ENCODE data around the gene RAB21. TPM values are rescaled to one million over a fixed set of nuclear protein-coding genes. Genes with fewer than 3 reads are reported as not detected.

RAB21 gene, protein sequence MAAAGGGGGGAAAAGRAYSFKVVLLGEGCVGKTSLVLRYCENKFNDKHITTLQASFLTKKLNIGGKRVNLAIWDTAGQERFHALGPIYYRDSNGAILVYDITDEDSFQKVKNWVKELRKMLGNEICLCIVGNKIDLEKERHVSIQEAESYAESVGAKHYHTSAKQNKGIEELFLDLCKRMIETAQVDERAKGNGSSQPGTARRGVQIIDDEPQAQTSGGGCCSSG
- 100 to 1,000 TPM in 1 of 2 donors, 10 to 100 TPM in 1; 90.8 to 103 TPM for total RNA-seq
- long read RNA-seq, donor 1, full-length matches to known transcripts, result 22 of 31 reads
- long read RNA-seq, donor 1, partial matches to known transcripts, result 1 of 31 reads
- long read RNA-seq, donor 1, other reads (novel, unspliced or antisense), result 8 of 31 reads
- long read RNA-seq, donor 2, partial matches to known transcripts, result 0 of 9 reads
- long read RNA-seq, donor 2, other reads (novel, unspliced or antisense), result 9 of 9 reads

DNA sequence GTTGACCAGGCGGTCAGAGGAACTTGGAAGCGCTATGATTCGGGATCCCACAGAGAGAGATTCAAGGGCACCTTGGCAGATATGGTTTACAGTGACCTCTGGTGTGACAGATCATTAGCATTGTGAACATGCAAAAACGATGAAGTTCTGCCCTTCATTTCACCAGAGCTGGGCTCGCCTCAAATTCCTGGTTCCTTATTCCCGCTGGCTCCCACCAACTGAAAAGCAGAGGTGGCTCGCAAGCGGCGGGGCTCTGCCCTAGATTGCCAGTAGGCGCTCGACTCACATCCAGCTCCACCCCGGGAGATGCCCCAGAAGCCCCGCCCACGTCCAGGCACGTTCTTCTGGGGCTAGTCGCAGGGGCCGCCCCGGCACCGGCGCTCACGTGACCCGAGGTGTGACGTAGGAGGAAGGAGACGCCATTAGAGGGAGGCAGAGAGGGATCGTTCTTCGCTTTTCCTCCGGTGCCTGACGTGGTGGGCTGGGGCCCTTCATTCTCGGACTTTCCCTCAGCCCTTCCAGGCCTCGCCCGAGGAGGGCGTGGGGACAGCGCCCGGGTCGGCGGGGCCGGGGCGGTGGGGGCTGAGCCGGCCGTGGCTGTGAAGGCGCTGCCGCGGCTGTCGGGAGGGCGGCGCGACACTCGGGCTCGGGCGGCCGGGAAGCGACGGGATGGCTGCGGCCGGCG, at the start of gene RAB21:
RAB21 (plus strand) TSS at position 403 of the 685 bp plus-strand sequence; CDS start at position 670, 267 bp downstream.
- peak; percentile 100 for DNase-seq (ENCODE audit: low spot score)
- intact Hi-C loops (cut with DNase I), result loop anchor here in 1 of 2 donors (2.0 kb wide), 1 partner anchor 68 kb away; the partner anchor contains the start of gene TMEM19

DNA sequence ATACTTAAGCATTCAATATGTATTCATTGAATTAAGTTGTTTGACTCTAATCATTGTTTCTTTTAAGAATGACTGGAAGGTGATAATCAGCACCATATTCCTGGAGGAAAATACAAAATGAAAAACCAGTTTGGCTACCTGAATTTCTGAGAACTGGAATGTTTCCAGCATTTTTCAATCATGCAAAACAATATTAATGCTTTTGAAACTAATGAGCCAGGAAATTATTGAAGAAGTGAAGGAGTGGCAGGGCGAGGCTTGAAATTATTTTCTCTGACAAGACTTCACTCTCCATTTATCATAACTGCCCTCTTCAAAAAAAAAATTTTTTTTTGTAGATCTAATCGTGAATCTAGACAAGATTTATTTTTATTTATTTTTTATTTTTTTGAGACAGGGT, 49.7 kb upstream of the RAB21 start:
- DNase-seq (ENCODE audit: low spot score), result no peak
- intact Hi-C loops (cut with DNase I), result no loop called here

DNA sequence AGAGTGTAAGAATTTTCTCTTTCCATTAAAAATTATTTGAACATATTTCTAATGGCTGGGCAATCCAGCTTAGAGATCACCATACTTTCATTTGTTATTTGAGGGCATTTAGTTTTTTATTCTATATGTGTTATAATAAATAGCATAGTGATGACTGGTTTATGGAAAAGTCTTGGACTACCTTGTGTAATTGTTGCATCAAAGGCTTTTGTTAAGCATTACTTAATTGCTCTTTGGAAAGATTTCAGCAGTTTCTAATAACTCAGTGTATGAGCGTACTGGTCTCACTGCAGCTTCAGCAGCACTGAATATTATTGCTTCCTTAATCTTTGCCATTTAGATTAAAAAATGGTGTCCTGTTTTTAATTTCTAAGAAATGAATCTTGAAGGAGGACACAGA, 46.0 kb upstream of the RAB21 start:
- DNase-seq (ENCODE audit: low spot score), result no peak
- intact Hi-C loops (cut with DNase I), result no loop called here

DNA sequence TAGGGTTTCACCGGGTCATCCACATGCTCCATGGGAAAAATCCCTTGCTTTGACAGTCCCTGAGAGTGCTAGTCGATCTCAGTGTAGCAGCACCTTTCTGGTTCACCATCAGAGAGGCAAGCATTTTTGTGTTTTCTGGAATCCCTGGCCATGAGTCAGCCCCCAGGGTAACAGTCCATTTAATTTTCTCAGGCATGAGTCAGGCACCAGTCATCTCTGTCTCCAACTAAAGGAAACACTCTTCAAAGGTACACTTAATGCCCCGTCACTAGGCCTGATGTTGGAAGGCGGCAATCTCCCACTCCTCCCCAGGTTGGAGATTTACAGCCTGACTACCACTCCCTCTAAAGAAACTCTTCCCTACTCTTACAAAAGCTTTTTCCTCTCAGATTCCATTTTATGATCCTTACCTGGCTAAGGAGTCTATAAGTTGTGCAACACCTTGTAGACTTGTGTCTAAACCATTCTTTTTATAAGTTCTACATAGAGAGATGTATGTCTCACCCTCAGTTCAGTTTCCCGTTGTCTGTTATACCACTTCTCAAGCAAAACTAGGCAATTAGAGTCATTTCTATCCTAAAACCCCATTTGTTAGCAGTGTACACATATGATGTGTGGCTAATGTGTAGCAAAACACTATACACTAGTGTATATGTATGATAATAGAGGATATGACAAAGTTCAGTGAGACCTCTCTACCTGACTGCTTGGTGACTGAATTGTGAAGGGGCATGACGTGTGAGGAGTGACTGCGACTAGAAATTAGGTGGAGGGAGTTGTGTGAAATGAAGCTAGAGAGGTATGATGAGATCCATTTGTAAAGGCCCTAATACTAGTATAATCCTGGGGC, 44.2 kb upstream of the RAB21 start:
- no peak for DNase-seq (ENCODE audit: low spot score)
- intact Hi-C loops (cut with DNase I), result no loop called here

DNA sequence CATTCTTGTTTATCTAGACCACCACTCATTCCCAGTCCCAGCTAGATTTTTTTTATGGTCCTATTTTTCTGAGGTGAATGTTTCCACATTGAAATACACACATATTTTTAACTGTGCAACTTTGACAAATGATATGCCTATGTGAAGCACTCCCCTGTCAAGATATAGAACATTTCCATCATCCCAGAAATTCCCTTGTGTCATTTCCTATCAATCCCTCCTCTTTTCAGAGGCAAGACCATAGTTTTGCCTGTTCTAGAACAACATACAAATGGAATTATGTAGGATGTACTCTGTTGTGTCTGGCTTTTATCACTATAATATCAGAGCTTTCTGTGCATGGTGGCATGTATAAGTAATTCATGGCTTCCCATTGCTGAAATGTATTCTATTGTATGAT, 36.1 kb upstream of the RAB21 start:
- intact Hi-C loops (cut with DNase I), result no loop called here
- DNase-seq (ENCODE audit: low spot score), result no peak

DNA sequence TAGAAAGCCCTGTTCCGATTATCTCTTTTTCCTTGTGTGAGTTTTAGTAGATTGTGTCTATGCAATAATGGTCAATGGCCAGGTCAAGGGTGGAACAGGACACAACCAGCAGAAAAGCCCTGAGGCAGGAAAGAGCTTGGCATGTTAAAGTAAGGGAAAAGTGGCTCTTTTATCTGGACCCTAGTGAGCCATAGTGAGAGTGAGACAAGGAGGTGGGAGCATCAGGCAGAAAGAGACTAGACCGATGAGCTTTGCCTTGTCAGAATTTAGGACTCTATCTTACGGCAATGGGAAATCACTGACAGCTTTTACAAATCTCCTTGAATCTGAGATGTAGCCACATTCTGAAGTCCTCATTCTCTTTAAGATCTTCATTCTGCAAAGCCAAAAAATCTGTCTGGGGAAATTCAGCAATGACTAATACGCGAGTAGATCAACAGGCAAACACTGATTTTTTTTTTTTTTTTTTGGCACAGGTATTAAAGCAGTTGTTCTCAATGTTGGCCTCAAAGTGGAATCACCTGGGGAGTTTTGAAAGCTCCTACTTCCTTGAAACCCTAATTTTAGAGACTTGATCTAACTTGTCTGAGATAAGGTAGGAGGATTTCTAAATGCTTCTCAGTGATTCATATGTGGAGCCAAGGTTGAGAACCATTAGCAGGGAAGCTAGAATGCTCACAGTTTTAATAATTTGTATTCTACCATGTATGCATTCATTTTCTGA, 34.9 kb upstream of the RAB21 start:
- intact Hi-C loops (cut with DNase I), result no loop called here

DNA sequence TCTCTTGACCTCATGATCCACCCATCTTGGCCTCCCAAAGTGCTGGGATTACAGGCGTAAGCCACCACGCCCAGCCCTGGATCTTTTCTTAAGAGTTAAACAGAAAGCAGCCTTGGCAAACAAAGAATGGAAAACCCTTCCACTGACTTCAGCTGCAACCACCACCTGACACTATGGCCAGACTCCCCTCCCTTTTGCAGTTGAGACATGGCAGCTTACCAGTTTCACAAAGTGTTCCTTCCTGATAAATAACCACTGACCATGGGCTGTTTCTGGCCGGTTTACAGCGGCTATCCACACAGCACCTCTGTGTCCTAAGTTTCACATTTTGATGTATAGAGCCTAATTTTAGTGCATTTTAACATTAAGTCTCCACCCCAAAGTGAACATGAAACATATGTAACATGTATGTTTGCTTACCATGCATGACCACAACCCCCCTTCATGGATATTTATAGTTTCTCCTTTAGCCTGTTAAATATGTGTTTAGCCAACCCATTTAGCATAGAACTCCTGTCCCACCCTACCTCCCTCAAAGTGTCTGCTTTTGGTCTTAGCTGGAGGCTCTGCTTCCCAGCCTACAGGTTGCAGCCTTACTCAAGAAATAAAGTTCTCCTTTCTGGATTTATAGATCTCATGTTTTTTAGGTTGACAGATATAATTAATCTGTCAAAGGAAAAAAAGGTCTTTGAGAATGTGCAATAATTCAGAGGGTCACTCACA, 32.7 kb upstream of the RAB21 start:
- intact Hi-C loops (cut with DNase I), result no loop called here
- DNase-seq (ENCODE audit: low spot score), result no peak

More for the DNA sequence above, 34.9 kb upstream of the RAB21 start:
- no peak for DNase-seq (ENCODE audit: low spot score)

DNA sequence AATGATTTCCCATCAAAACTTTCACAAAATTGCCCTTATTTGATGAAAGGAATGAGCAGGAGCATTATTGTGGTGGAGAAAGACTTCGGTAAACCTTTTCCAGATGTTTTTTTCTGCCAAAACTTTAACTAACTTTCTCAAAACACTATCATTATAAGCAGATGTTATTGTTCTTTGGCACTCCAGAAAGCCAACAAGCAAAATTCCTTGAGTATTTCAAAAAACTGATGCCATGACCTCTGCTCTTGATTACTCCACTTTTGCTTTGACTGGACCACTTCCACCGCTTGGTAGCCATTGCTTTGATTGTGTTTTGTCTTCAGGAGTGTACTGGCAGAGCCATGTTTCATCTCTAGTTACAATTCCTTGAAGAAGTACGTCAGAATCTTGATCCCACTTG, 29.7 kb upstream of the RAB21 start:
- intact Hi-C loops (cut with DNase I), result no loop called here
- no peak for DNase-seq (ENCODE audit: low spot score)

DNA sequence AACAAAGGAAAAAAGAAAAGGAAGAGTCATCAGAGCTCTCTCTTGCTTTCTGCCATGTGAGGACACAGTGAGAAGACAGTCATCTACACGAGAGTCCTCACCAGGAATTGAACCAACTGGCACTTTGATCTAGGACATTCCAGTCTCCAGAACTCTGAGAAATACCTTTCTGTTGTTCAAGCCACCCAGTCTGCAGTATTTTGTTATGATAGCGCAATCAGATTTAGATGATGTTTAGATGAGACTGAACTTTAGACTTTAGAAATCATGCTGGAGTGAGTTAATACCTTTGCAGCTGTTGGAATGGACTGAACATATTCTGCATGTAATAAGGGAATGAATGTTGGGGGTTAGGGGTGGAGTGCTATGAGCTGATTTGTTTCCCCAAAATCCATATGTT, 28.1 kb upstream of the RAB21 start:
- DNase-seq (ENCODE audit: low spot score), result no peak
- intact Hi-C loops (cut with DNase I), result no loop called here

DNA sequence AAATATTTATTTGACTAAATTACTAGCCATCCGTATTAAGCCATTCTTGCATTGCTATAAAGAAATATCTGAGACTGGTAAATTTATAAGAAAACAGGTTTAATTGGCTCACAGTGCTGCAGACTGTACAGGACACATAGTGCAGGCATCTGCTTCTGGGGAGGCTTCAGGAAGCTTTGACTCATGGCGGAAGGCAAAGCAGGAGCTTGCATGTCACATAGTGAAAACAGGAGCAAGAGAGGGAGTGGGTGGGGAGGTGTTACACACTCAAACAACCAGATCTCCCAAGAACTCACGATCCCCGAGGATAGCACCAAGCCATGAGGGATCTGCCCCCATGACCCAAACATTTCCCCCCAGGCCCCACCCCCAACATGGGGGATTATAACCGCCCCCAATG, 26.7 kb upstream of the RAB21 start:
- no peak for DNase-seq (ENCODE audit: low spot score)
- intact Hi-C loops (cut with DNase I), result no loop called here

DNA sequence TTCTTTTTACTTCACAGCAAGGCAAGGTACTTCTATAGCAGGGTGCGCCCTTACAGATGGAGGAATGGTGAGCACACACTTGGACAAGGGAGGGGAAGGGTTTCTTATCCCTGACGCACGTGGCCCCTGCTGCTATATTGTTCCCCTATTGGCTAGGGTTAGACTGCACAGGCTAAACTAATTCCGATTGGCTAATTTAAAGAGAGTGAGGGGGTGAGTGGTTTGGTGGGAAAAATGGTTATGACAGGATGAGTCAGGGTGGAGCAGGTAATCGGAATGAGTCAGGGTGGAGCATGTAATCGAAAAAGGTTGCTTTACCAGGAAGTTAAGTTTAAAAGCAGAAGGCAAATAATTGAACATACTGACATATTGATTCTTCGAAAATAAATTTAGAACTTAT, 23.7 kb upstream of the RAB21 start:
- intact Hi-C loops (cut with DNase I), result no loop called here
- no peak for DNase-seq (ENCODE audit: low spot score)

DNA sequence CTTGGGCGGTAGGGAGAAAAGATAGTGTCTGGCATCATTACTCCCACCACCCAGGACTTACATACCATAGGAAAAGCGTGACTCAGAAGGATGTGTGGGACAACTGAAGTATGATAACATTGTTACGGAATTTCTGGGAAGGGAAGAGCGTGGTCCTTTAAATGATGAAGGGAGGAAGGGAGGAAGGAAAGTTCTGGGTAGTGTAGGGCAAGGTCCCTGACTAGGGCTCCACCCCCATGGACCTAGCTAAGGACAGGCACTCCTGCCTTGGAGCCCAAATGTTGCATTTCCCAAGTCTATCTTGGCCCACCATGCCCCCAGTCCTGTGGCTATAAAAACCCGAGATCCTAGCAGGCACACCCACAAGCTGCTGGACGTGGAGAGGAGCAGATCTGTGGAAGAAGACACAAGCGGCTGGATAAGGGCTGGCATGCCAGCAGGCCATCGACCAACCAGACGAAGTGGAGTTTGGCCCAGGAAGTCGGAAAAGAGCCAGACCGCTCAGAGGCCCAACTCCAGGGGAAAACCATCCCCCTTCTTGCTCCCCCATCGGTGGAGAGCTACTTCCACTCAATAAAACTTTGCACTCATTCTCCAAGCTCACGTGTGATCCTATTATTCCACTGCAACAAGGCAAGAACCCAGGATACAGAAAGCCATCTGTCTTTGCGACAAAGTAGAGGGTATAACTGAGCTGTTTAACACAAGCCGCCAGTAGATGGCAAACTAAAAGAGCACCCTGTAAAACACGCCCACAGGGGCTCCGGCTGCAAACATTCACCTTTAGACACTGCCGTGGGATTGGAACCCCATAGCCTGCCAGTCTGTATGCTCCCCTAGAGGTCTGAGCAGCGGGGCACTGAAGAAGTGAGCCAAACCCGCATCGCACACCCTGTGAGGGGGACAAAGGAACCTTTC, 23.0 kb upstream of the RAB21 start:
- DNase-seq (ENCODE audit: low spot score), result no peak
- intact Hi-C loops (cut with DNase I), result no loop called here

DNA sequence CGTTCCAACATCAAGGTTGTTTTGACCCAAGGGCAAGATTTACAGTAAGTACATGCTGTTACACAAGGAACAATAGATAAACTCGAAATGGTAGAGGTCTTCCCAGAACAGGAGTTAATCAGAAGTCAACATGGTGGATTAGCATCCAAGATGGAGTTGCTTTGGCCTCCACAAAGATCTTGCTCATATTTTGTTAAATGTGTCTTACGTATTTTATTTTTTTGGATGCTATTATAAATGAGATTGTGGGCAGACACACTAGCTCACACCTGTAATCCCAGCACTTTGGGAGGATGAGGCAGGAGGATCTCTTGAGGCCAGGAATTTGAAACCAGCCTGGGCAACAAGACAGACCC, 22.3 kb upstream of the RAB21 start:
- intact Hi-C loops (cut with DNase I), result no loop called here
- DNase-seq (ENCODE audit: low spot score), result no peak

DNA sequence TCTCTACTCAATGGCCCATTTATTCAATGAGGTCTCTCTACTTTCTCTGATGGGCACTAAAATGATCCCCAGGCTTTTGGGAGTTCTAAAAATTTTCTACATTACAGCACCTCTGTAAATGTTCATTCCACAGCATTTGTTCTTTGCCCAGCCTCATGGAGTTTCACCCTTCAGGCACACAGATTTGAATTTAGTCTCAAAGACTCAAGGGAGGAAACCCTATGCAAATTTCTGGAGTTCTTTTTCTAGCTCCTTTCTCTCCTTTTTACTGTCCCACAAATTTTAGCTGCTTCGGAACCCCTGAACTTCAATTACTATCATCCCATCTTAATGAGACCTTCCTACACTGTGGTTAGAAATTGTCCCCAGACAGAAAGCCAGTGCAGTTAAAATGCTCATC, 17.5 kb upstream of the RAB21 start:
- DNase-seq (ENCODE audit: low spot score), result no peak
- intact Hi-C loops (cut with DNase I), result no loop called here

DNA sequence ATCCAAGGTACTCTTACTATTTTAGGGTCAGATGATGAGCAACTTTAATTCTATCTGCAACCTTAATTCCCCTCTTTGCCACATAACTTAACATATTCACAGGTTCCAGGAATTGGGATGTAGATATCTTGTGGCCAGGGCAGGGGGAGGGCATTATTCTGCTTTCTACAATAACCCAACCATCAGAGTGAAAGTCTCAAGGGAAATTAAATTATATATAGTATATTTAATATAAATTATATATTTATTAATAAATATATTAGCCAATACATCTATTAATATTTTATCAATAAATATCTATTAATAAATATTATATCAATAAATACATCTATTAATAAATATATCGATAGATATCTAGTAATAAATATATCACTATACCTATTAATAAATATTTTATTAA, 11.7 kb upstream of the RAB21 start:
- intact Hi-C loops (cut with DNase I), result no loop called here
- DNase-seq (ENCODE audit: low spot score), result no peak

DNA sequence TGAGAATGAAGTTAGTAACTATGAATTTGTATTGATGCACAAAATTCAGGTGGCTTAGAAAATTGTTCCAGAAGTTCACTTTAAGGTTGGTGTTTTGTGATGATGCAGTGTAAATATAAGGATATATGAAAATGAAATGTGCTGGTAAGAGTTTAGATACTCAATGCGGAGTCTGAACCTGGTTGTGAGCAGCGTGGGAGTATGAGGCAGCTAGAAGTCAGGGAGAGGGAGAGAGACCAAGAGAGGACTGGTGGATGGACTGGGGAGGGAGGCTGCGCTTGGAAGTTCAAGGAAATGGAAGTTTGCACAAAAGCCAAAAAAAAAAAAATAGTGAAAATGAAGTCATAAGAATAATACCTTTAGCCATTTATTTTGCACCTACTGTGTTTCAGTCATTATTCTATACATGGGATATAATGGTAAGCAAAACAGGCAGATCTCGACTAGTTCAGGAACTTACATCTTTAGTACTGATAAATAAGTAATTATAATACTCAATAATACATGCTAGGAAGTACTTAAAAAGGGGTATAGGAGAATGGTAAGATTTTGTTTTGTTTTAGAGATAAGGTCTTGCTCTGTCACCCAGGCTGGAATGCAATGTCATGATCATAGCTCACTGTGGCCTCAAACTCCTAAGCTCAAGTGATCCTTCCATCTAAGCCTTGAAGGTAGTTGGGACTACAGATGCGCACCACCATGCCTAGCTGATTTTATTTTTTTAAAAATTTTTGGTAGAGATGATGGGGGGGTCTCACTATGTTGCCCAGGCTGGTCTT, 10.0 kb upstream of the RAB21 start:
- intact Hi-C loops (cut with DNase I), result no loop called here
- DNase-seq (ENCODE audit: low spot score), result no peak

All from posterior vena cava (tissue), 2 donors.